ENCODE data around the gene OLFM1.

The OLFM1 gene

DNA sequence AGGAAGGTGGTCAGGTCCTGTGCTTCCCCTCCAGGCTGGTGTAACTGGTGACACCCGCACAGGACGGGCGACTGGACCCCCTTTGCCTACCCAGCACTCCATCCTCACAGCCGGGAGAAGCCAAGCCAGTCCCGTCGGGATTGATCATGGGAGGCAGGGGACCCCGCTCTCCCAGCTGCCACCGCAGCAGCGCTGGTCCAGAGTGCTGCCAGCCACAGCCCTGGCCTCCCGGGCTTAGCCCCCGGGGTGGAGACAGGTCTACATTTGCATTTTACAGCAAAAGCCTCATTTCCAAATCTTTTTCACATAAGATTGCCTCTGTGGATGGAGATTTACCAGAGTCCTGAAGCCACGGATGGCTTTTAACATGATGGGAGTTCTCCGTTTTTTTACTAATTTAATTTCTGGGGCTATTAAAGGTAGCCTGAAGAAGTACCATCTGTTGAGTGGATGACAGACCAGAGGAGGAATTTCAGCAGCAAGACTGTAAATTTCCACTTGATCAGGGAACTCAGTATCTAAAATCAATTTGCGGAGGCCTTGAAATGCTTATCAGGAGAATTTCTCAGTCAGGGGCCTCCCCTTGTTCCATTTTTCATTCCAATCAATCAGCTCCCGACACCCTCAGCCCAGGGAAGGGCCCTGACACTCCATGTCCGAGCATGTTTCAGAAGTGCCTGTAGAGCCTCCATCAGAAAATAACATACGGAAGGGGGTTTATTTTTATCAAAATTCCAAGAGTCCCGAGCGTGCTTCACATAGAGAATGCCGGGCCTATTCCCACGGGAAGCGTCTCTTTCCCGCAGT lies 80.6 kb downstream of the OLFM1 start:
- no peak for DNase-seq (ENCODE audit: low read depth in 4 of 4, low spot score in 1 of 4)

DNA sequence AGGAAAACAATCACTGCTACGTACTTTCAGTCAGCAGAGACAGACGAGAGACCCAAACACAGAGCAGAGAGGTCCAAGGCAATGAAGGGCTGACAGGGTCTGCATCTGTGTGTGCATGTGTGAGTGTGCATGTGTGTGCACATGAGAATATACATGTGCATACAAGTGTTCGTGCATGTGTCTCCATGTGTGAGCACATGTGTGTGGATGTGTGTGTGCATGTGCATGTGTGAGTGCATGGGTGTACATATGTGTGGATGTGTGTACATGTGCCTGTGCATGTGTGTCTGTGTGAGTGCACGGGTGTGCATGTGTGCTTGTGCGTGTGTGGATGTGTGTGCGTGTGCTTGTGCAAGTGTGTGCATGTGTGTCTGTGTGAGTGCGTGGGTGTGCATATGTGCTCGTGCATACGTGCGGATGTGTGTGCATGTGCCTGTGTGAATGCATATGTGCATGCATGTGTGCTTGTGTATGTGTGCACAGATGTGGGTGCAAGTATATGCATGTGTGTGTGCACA lies 82.3 kb downstream of the OLFM1 start:
- DNase-seq (ENCODE audit: low read depth in 4 of 4, low spot score in 1 of 4): no peak

DNA sequence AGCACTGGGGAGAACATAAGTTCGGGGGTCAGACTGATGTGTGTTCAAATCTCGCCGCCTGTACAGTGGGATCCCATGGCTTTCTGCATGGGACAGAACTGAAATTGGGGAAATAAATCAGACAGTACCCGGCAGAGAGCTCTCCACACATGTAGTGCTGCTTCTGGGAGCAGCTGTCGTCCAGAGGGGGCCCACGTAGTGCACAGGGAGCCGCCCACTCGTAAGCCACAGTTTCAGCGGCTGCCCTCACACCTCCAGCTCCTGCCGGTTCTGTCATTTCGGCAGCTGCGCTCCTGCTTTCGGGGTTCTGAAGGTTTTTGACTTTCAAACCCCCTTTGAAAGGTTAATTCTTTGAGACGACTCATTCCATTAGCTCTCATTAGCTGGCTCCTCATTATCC lies 83.1 kb downstream of the OLFM1 start:
- no peak for DNase-seq (ENCODE audit: low read depth in 4 of 4, low spot score in 1 of 4)
